GM21576 (cell line): ENCODE data around the gene PIK3C2G.

Experiments
- ATAC-seq: cut with Tn5 transposase; IDR thresholded peaks from one replicate; pipeline ENCODE4 v1.9.1; 2021; ENCODE audit warnings: mild to moderate bottlenecking, moderate library complexity; ENCODE audit not compliant: unreplicated experiment

PIK3C2G gene

DNA sequence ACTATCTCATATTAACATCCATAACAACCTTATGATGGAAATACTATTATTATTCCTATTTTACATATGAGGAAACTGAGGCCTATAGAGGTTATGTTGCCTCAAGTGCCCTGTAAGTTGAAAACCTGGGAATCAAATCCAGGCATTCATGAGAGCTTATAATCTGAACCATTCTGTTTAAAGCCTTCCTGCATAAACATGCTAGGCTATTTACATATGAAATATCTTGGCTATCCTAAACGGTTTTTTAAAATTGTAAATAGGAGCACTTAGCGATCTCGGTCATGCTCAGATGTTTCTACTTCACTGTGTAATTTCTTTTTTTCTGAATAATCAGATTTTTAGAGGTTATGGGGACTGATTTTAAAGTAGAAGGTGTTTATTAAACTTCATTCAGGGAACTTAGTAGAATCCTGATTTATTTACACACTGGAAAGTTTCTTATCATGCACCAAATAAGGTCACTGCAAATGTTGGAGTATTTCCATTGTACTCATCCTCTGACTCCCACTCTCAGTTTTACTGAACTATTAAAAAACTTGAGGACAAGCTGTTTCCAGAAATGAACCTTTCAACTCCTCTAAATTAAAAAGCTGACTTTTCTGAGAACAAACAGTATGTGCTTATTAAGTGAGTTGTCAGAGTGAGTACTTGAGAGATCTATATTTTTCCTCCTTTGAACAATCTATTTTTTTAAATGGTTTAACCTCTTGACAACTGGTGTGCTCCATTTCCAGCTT lies 141.7 kb downstream of the PIK3C2G start:
- ATAC-seq, result no peak

DNA sequence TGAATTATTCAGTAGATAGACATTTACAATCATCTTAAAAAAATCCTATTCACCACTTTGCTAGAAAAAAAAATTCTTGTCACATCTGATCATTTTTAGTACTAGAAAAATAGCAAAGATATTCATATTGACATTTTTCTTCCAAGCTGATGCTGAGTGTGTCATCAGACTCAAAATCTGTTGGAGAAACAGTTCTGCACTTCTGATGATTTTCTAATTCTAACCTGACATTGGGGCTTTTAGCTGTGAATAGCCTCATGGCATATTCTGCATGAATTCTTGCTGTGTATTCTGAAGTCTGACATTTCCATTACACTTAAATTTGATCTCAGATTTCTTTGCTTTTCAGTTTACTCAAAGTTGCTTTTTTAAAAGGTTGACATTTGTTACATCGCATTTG lies 150.1 kb downstream of the PIK3C2G start:
- no peak for ATAC-seq

- no peak for ATAC-seq
Observed at GRCh38 chr12:18414671-18415070, 153.4 kb downstream of the PIK3C2G start.

DNA sequence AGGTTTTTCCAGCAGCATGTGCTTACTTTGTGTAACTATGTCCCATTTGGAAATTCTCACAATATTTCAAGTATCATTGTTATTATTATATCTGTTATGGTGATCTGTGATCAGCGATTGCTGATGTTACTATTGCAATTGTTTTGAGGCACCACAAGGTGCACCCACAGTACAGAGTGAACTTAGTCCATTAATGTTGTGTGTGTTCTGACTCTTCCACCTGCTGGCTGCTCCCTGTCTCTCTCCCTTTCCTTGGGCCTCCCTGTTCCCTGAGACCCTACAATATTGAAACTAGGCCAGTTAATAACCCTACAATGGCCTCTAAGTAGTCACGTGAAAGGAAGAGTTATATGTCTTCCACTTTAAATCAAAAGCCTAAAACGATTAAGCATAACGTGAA lies 153.9 kb downstream of the PIK3C2G start:
- ATAC-seq, result no peak

GRCh38 chr12:18416412-18416811 lies 155.1 kb downstream of the PIK3C2G start:
- no peak for ATAC-seq

DNA sequence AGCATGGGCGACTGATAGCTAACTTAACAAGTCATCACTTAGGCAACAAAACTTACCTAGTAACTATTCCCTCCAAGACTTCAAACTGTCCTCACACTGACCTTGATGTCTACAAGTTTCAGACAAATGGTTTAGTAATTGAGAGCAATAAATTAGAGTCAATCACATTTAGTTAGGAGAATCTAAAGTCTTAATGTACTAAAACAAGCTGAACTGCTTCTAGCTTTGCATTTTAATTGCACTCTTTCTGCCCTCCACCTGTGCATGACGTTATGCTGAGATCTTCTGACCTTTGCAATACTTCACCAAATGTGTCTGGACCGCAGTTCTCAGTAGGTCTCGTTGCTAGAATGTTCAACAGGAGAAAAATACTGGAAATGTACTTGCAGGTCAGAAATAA lies 158.0 kb downstream of the PIK3C2G start:
- ATAC-seq, result no peak

DNA sequence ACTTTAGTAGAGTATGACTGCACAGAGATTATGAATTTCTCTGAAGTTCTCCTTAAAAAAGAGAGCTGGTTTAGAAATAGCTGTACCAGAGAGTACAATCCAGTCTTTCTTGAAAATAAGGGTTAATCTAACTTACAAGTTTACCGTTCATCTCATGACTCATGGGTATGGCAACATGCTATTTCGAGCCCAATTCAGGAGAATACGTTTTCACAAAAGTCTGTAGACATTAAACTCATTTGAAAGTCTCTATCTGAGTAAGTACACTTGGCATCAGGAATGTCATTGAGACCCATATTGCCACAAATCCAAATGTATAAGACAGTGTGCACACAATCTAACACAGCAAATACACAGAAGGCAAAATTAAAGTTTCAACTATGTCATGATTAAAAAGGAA lies 160.5 kb downstream of the PIK3C2G start:
- no peak for ATAC-seq

DNA sequence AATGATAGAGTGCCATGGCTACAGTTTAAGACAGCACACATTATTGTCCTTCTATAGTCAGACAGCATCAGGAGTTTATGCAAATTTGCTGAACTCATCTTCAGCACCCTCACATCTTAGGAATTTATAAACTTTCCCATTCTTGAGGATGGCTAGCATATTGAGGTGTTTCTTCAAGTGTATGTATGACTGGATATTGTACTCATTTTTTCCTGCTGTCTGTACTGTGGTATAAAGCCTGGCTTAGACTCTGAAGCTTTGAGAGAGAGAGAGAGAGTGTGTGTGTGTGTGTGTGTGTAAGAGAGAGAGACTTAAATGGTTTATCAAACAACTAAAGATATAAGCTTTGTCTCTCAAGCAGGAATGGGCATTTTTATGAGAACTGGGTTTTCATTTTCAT lies 161.6 kb downstream of the PIK3C2G start:
- ATAC-seq, result no peak

- ATAC-seq, result no peak
Observed at GRCh38 chr12:18424857-18425256, 163.5 kb downstream of the PIK3C2G start.

DNA sequence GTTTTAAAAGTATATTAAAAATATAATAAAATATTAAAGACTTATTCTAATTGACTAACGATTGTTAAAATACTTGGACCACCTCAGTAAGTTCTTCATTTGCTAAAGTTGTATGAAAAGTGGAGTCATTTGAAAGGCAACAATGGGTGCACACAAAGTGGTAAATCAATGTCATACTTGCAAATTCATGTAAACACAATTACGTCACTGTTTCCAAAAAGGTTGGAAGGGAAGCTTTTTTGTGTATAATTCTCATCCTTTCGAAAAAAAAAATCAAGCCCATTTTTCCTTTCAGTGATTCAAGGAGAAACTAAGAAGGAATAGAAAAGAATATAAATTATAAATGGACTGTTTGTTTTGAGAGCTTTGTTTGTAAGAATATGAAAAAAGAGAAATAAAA lies 166.2 kb downstream of the PIK3C2G start:
- no peak for ATAC-seq

GRCh38 chr12:18428416-18428815 lies 167.1 kb downstream of the PIK3C2G start:
- no peak for ATAC-seq

- ATAC-seq, result no peak
Observed at GRCh38 chr12:18429366-18429765, 168.0 kb downstream of the PIK3C2G start.

DNA sequence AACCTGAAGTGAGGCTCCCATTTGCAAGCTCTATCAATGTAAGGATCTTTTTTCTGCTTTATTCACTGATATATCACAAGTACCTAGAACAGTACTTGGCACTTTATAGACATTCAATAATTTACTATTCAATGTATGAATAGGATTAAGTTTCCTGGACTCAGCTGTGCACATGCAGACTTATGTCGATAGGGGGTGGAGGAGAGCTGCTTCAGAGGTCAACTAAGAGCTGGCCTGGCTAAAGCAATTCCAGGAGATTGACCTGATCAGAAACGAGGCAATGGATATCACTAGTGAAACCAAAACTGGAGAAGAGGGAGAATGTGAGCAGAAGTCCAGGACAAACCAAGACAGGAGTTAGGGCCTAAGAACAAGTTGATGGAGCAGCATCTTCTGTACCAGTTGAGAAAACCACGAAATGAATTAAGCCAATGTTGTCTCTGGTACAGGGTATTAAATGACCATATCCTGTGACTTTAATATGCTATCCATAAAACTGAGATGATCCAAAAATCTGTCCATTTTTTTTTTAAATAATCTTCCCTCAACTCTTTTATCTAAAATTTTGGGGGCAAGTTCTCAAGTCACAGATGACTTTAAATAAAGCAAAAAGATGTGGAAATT lies 169.2 kb downstream of the PIK3C2G start:
- no peak for ATAC-seq

DNA sequence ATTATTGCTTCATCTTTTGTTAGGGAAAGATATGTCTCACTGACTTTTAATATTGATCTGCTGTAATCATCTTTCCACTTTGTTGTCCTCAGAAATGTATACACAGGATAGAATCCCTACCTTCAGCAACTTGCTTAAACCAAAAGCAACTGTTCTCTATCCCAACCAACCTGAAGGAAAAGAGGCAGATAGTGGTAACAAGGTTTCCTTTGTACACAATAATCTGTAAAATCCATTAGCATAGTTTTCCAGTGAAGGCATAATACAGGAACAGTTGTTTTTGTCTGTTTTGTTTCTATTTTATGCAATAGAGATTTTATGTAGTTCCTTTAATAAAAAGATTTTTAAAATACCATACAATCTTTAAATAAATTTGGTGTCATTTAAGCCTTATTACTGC lies 170.5 kb downstream of the PIK3C2G start:
- no peak for ATAC-seq

DNA sequence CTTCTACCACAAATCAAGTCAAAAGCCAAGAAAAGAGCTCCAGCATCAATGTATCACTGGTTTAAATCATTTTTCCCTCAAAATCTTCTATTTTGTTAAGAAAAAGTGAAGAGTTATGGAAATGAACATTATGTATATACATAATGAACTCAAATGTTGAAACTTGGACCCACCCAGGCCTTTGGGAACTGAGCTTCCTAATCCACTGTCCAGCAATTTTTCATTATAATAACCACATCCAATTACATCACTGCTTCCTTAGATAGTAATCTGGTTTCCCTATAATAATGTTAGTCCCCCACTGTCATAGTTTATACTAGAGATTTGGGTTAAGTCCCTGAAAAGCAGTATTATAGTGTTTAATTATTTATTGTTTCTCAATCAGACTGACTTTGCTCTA lies 170.9 kb downstream of the PIK3C2G start:
- no peak for ATAC-seq

DNA sequence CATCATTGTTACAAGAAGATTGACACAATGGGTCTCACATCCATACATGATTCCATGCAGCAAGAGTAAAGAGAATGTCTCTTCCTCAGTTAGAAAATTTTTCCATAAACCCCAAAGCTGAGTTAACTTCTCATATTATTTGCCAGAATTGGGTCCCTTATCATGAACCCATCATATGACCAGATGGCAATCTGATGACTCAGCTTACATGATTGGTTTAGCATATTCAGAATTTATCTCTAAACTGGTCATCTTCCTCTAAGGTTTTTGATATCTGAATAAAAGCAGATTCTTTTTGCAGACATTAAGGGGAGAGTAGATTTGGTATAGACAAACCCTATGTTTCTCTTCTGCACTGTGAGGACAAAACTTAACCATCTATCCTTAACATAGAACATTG lies 174.9 kb downstream of the PIK3C2G start:
- no peak for ATAC-seq

DNA sequence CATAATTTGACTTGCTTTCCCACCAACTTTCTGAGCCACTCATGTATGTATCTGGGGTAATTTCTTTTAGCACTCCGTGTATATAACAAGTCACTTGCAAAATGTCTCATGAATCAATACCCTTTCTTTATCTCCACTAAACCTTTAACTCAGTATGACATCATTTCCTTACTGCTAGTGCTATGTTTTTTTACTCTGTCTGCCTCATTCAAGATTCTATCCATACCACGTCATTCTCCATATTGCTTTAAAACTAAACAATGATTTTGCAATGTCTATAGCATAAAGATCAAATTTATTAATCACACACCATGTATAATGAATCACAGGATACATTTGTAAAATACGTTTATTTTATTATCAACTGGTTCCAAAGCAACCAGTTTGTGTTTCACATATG lies 178.2 kb downstream of the PIK3C2G start:
- ATAC-seq, result no peak

GRCh38 chr12:18443768-18444437 lies 182.6 kb downstream of the PIK3C2G start:
- ATAC-seq, result no peak

DNA sequence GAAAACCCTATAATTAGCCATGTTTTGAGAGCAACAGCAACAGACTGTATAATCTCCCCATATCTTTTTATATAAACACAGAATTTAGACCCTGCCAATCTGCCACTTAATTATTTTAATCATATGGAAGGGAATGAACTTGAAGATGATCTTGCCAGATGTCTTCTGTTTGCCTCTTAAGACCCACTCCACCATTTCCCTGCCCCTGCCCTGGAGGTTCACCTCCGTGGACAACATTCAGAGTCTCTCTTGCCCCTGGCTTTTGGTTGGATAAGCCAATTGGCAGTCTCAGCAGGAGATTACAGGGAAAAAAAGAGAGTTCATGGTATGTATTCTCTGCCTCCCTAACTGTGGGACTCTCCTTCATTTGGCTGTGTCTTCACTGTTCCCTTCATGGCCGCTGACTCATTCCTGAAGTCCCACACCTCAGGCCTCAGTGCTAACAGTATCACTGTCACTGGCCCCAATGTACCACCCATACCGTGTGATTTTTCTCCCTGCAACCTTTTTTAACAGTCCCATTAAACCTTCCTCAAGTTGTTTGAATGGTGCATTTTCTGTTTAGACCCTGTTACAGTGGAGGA lies 184.8 kb downstream of the PIK3C2G start:
- no peak for ATAC-seq

- no peak for ATAC-seq
Observed at GRCh38 chr12:18454330-18454729, 193.0 kb downstream of the PIK3C2G start.

DNA sequence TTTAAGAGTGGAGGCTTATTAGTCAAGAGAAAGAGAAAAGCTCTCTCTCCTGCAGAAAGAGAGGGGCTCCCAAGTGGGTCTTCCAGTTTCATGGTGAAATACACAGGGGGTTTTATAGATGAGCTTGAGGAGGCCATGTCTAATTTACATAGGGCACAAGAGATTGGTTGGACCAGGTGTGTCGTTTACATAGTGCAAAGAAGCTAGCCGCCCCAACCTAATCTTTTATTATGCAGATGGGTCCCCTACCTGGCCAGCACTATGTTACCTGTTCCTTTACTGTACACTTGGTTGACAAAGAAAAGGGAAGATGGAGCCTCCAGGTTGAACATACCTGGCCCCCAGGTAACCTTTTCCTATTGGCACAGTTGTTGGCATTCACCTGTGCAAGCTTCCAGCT lies 195.0 kb downstream of the PIK3C2G start:
- ATAC-seq, result no peak

- no peak for ATAC-seq
Observed at GRCh38 chr12:18457362-18457761, 196.0 kb downstream of the PIK3C2G start.
